Tibial nerve (tissue), 4 donors: ENCODE data around the gene KATNAL2. TPM values are rescaled to one million over a fixed set of nuclear protein-coding genes. Genes with fewer than 3 reads are reported as not detected.

Source experiments
- DNase-seq, 2 donors: peaks; one replicate each; pipeline ENCODE4 v3.0.0-alpha.2; 2019; ENCODE audit warnings: low spot score in 2 of 2
- H3K27ac ChIP-seq, 4 donors: fragments of 200-600 bp; sonication (generic) in 3 of 4; one replicate each; pipeline ENCODE4 v1.5.1; 2017 to 2019; ENCODE audit warnings: mild to moderate bottlenecking in 1 of 4
- H3K27me3 ChIP-seq, 2 donors: fragments of 200-600 bp; sonication (generic) in 1 of 2; one replicate each; pipeline versions ENCODE4 v1.5.1 to v1.6.0; 2017 to 2019
- H3K36me3 ChIP-seq, 3 donors: fragments of 200-600 bp; sonication (generic); one replicate each; pipeline ENCODE4 v1.5.1; 2018 to 2019
- H3K4me1 ChIP-seq, 4 donors: fragments of 200-600 bp; sonication (generic) in 3 of 4; one replicate each; pipeline ENCODE4 v1.5.1; 2017 to 2019
- H3K4me3 ChIP-seq, 4 donors: fragments of 200-600 bp; sonication (generic) in 3 of 4; one replicate each; pipeline ENCODE4 v1.5.1; 2017 to 2019; ENCODE audit warnings: mild to moderate bottlenecking in 1 of 4, moderate library complexity in 1 of 4
- H3K9me3 ChIP-seq, 4 donors: fragments of 200-600 bp; sonication (generic) in 3 of 4; one replicate each; pipeline ENCODE4 v1.5.1; 2017 to 2019
- CTCF ChIP-seq, 5 experiments: fragments of 200-600 bp in 3 of 5; fragments of 450-650 bp in 2 of 5; sonication (generic) in 3 of 5; IDR thresholded peaks; one replicate each; pipeline ENCODE4 v1.5.1; 2016 to 2019; ENCODE audit warnings: antibody characterized with exemption in 5 of 5, mild to moderate bottlenecking in 3 of 5, moderate library complexity in 2 of 5
- EP300 ChIP-seq, 2 donors: sonication (generic); formaldehyde crosslinking; IDR thresholded peaks; one replicate each; pipeline ENCODE4 v1.6.1; 2017; ENCODE audit warnings: antibody characterized with exemption in 2 of 2, mild to moderate bottlenecking in 1 of 2
- POLR2A ChIP-seq, 2 donors: fragments of 450-650 bp; IDR thresholded peaks; one replicate each; pipeline ENCODE4 v1.6.1; 2017; ENCODE audit warnings: antibody characterized with exemption in 2 of 2, mild to moderate bottlenecking in 2 of 2, moderate library complexity in 2 of 2
- WGBS, 2 donors: methylation state at CpG; one replicate each; pipeline ENCODE4 v1.1.5; 2018; 5-methylcytosine and 5-hydroxymethylcytosine counted together
- total RNA-seq, 4 donors: library from RNA; depleted of rRNA; stranded (reverse); fragments of >200 nt; gene quantifications; one replicate each; pipeline ENCODE4 v1.1.0, GENCODE V29; 2016

The KATNAL2 gene
- total RNA-seq, 4 donors from 2014 or later = 2.4 to 11.7 (median 7.8) TPM

GRCh38 chr18:47067648-47068047, 150.2 kb downstream of the KATNAL2 start:
- no peaks in the 10 kb centered on the region for H3K9me3 ChIP-seq
- no peaks in the 10 kb centered on the region for H3K27me3 ChIP-seq
- no peak overlapping the region for H3K4me3 ChIP-seq
- H3K4me1 ChIP-seq = no peaks in the 10 kb centered on the region
- DNase-seq = no peak
- no peak overlapping the region for H3K27ac ChIP-seq
- peaks cover 0 to 10% (median 0%) of the 10 kb centered on the region in 3 donors for H3K36me3 ChIP-seq
- WGBS, 2 donors = 72 to 76% methylated on average over 3 of the region's 3 CpGs
- no peak for TF ChIP-seq EP300 (IDR thresholded peaks at IDR 0.05)
- no peak for TF ChIP-seq POLR2A (IDR thresholded peaks at IDR 0.05)
- no peak for TF ChIP-seq CTCF (IDR thresholded peaks at IDR 0.05)

DNA sequence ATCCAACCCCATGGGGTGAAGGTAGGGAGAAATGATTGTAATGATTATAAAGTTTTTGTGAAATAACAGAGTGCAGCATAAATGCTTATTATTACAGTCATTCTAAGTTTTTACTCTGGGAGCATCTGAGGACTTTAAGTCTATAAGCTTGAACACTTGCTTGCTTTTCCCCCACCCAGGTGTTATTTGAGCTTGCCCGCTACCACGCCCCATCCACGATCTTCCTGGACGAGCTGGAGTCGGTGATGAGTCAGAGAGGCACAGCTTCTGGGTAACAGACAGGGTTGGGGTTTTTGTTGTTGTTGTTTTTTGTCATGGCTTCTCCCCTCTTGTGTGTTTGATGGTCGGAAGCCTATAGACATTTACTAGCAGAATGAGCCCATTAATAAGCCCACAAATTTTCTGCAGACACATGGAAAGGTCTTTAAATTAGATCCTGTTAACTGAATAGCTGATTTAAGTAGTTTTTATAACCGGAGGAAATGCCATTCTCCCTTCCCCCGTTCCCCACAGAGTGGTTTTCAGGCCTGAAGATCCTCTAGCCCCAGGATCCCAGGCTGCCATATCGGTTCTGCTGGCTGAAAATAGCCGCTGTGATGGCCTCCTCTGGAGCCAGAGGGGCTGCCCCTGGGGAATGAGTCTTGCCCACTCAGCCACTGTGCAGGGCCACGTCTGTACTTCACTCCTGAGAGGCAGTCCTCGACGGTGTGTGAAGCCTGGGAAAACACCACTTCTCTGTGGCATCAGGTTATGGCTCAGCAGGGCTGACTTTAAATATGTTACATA, 157.9 kb downstream of the KATNAL2 start:
- Histone ChIP-seq H3K27me3 (no peaks in the 10 kb centered on the region), H3K36me3 (no peaks in the 10 kb centered on the region), H3K27ac (no peak overlapping the region), H3K4me3 (no peak overlapping the region), H3K4me1 (peaks cover 0 to 5% (median 0%) of the 10 kb centered on the region in 4 donors), H3K9me3 (no peaks in the 10 kb centered on the region)
- TF ChIP-seq CTCF (IDR thresholded peaks at IDR 0.05) (no peak), POLR2A (IDR thresholded peaks at IDR 0.05) (no peak), EP300 (IDR thresholded peaks at IDR 0.05) (no peak)
- DNase-seq = no peak
- WGBS, 2 donors = 35 to 44% methylated on average over 13 of the region's 13 CpGs

GRCh38 chr18:47077111-47077510, 159.7 kb downstream of the KATNAL2 start:
- WGBS, 2 donors = 58 to 59% methylated on average over 7 of the region's 7 CpGs

DNA sequence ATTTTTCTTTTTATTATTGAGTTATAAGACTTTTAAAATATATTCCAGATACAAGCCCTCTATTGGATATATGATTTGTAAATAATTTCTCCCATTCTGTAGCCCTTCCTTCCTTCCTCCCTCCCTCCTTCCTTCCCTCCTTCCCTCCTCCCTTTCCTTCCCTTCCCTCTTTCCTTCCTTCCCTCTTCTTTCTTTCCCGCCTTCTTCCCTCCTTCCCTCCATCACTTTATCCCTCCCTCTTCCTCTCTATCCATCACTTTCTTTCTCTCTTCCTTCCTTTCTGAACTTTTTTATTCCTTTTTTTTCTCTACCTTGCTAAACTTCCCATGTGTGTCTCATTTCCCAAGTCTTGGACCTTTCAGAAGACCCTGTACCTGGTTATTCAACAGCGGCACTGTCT, 163.5 kb downstream of the KATNAL2 start:
- H3K27ac ChIP-seq = no peak overlapping the region
- no peak overlapping the region for H3K4me3 ChIP-seq
- no peaks in the 10 kb centered on the region for H3K27me3 ChIP-seq
- peaks cover 0 to 5% (median 0%) of the 10 kb centered on the region in 4 donors for H3K4me1 ChIP-seq
- WGBS, 2 donors = 92 to 94% methylated on average over 2 of the region's 2 CpGs
- H3K9me3 ChIP-seq = no peaks in the 10 kb centered on the region
- no peaks in the 10 kb centered on the region for H3K36me3 ChIP-seq
- no peak for TF ChIP-seq POLR2A (IDR thresholded peaks at IDR 0.05)
- no peak for TF ChIP-seq CTCF (IDR thresholded peaks at IDR 0.05)
- TF ChIP-seq EP300 (IDR thresholded peaks at IDR 0.05) = no peak
- DNase-seq = no peak

More at GRCh38 chr18:47077111-47077510, 159.7 kb downstream of the KATNAL2 start:
- no peaks in the 10 kb centered on the region for H3K36me3 ChIP-seq
- no peak overlapping the region for H3K27ac ChIP-seq
- DNase-seq = no peak
- peaks cover 0 to 5% (median 0%) of the 10 kb centered on the region in 4 donors for H3K4me1 ChIP-seq
- no peak for TF ChIP-seq EP300 (IDR thresholded peaks at IDR 0.05)
- H3K27me3 ChIP-seq = no peaks in the 10 kb centered on the region
- no peaks in the 10 kb centered on the region for H3K9me3 ChIP-seq
- H3K4me3 ChIP-seq = no peak overlapping the region

DNA sequence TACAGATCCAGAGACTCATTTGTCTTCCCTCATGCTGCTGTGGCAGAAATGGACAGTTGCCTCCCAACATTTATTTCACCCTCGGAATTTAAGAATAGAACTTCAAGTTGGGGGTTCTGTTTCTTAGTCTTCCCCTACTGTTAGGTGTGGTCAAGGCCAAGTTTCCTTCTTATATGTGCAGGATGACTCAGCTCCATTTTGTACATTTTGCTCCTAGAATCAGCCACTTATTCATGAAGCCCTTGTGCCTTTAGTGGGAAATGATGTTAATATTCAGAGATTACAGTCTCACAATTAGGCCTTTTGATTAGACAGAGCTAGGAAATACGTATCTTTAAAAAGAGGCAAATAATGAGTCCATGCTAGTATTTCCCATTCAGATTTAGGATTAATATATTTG, 164.2 kb downstream of the KATNAL2 start:
- no peak for TF ChIP-seq CTCF (IDR thresholded peaks at IDR 0.05)
- TF ChIP-seq POLR2A (IDR thresholded peaks at IDR 0.05) = no peak
- TF ChIP-seq EP300 (IDR thresholded peaks at IDR 0.05) = no peak
- Histone ChIP-seq H3K36me3 (peaks cover 0 to 7% (median 0%) of the 10 kb centered on the region in 3 donors), H3K4me1 (peaks cover 0 to 5% (median 0%) of the 10 kb centered on the region in 4 donors), H3K27ac (no peak overlapping the region), H3K4me3 (no peak overlapping the region), H3K27me3 (no peaks in the 10 kb centered on the region), H3K9me3 (no peaks in the 10 kb centered on the region)
- 71 to 81% methylated on average over 2 of the region's 2 CpGs for WGBS, 2 donors
- DNase-seq = no peak
